ENCODE data around the gene NDUFS7.

DNA sequence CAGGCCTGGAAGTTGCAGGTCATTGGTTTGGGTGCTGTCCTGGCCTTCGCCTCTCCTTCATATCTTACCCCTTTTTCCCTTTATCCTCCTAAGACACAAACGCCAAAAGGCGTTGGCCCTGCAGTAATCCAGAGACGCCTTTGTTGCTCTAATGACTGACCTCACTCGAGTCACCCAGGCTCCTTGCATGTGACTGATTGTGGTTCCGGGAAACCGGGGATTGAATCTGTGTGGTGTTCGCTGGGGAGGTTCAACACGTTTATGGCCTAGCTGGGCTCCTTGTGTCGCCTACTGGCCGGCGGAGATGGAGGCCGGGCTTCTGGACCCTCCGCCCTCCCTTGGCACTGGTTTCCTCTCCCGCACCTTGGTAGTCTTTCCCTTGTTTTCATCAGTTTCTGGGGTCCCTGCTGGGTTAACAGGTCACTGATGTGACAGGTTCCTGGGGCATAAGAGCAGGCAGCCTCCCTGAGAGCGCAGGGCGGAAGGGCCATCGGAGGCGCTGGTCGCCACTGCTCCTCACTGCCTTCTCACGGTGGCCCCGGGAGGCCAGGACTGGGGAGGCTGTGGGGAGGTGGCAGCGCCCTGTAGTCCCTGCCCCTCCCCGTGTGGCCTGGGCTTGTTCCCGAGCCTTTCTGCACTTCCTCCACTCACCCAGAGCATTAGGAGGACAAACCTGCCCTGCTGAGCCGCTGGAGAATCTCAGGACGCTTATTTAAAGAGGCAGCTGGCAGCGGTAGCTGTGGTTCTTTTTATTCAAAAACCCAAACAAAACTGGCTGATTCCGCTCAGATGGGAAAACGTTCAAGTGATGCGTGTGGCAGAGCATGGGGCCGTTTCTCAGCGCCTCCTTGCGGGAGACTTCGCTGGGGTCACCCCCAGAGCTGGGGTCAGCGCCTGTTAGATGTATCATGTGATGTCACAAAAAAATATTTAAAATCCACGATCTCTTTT lies 18.1 kb upstream of the NDUFS7 start:
- TF ChIP-seq POLR2AphosphoS5 (IDR thresholded peaks at IDR 0.05; ENCODE audit: low read depth, low read length): no peak
- no peak for TF ChIP-seq POLR2A (IDR thresholded peaks at IDR 0.05; ENCODE audit: low read depth, low read length)
- TF ChIP-seq TAF1 (IDR thresholded peaks at IDR 0.05; ENCODE audit: borderline replicate concordance, low read depth, low read length): no peak
